CD4-positive, alpha-beta T cell (primary cell): ENCODE results near the gene SUFU. TPM values are rescaled to one million over a fixed set of nuclear protein-coding genes. Genes with fewer than 3 reads are reported as not detected.

Source experiments
- ATAC-seq: fragments of 200-7000 bp; cut with Tn5 transposase; one replicate; pipeline ENCODE4 v1.10.0; 2022; ENCODE audit warnings: mild to moderate bottlenecking; ENCODE audit not compliant: poor library complexity
- CTCF ChIA-PET: fragments of 350-600 bp; sonication (Branson Sonifier 250); formaldehyde crosslinking; loops from one replicate; lab custom pipeline; 2021; ENCODE audit warnings: antibody characterized with exemption, inconsistent platforms; lab: Charles Lee
- POLR2A ChIA-PET: fragments of 350-600 bp; sonication (Branson Sonifier 250); formaldehyde crosslinking; loops from one replicate; lab custom pipeline; 2021; ENCODE audit warnings: antibody characterized with exemption, inconsistent platforms; lab: Charles Lee
- DNase-seq, 14 experiments: peaks; one replicate each; pipeline ENCODE4 v3.0.0-alpha.2; 2013 to 2020; ENCODE audit warnings: mixed read lengths in 2 of 14
- H3K27ac ChIP-seq, 2 donors: one replicate each; pipeline versions ENCODE4 v1.5.1 to v1.7.0; 2013; ENCODE audit warnings: low read length in 2 of 2, low read depth in 1 of 2, mild to moderate bottlenecking in 1 of 2
- H3K27me3 ChIP-seq, 2 experiments: 1 replicate in 1 of 2; 2 replicates in 1 of 2; pipeline versions ENCODE4 v1.6.1 to v1.7.0; 2013; ENCODE audit warnings: low read length in 2 of 2, control low read depth in 1 of 2, mild to moderate bottlenecking in 1 of 2, moderate library complexity in 1 of 2; ENCODE audit not compliant: insufficient read depth in 2 of 2, control insufficient read depth in 1 of 2
- H3K36me3 ChIP-seq: one replicate; pipeline ENCODE4 v1.6.1; 2013; ENCODE audit warnings: low read length, control low read depth; ENCODE audit not compliant: insufficient read depth
- H3K4me1 ChIP-seq: one replicate; pipeline ENCODE4 v1.6.1; 2013; ENCODE audit warnings: low read length, control low read depth; ENCODE audit not compliant: insufficient read depth
- H3K4me3 ChIP-seq: one replicate; pipeline ENCODE4 v1.5.1; 2013; ENCODE audit warnings: mild to moderate bottlenecking, low read length, moderate library complexity
- H3K9me3 ChIP-seq, 2 experiments: 1 replicate in 1 of 2; 2 replicates in 1 of 2; pipeline versions ENCODE4 v1.6.1 to v1.7.0; 2013; ENCODE audit warnings: low read length in 2 of 2, mild to moderate bottlenecking in 2 of 2, control low read depth in 1 of 2, moderate library complexity in 1 of 2; ENCODE audit not compliant: control insufficient read depth in 1 of 2, insufficient read depth in 1 of 2
- H3K27ac Mint-ChIP-seq: one replicate; pipeline ENCODE4 v1.8.0; 2020; ENCODE audit warnings: mixed read lengths
- H3K27me3 Mint-ChIP-seq: one replicate; pipeline ENCODE4 v1.8.0; 2021; ENCODE audit warnings: mixed read lengths
- H3K36me3 Mint-ChIP-seq: one replicate; pipeline ENCODE4 v1.8.0; 2021; ENCODE audit warnings: low read depth, mixed read lengths
- H3K4me1 Mint-ChIP-seq: one replicate; pipeline ENCODE4 v1.8.0; 2021; ENCODE audit warnings: low read depth, mixed read lengths
- H3K4me3 Mint-ChIP-seq: one replicate; pipeline ENCODE4 v1.8.0; 2020; ENCODE audit warnings: mild to moderate bottlenecking, mixed read lengths
- H3K9me3 Mint-ChIP-seq: one replicate; pipeline ENCODE4 v1.8.0; 2020; ENCODE audit warnings: mixed read lengths
- CTCF ChIP-seq: fragments of 200-600 bp; IDR thresholded peaks from one replicate; pipeline ENCODE4 v1.8.0; 2022; ENCODE audit warnings: antibody characterized with exemption, mild to moderate bottlenecking
- intact Hi-C, 2 experiments: fragments of 100-400 bp; cut with DNase I in 1 of 2; cut with micrococcal nuclease in 1 of 2; formaldehyde crosslinking; loops; one replicate each; pipeline versions ENCODE4 v1.15.1 to v1.9.0; 2023 to 2025; cut with DNase I, micrococcal nuclease
- total RNA-seq, 174 experiments: library from RNA in 2 of 174; stranded (reverse) in 2 of 174; gene quantifications; one replicate each; pipeline ENCODE4 v1.2.3 and lab custom pipeline; 2021 to 2026

The SUFU gene
- total RNA-seq, 2 experiments from 2014 or later, result 6.7 to 7.3 TPM

- Histone ChIP-seq H3K27me3 (no peaks in the 10 kb centered on the region), H3K36me3 (no peaks in the 10 kb centered on the region), H3K27ac (peak overlapping the region; percentile 83 to 93), H3K9me3 (no peaks in the 10 kb centered on the region), H3K4me3 (peak overlapping the region; percentile 96), H3K4me1 (peaks cover 55% of the 10 kb centered on the region)
- POLR2A ChIA-PET, result interaction anchor here (0.6 to 7.0 kb wide), 33 partner anchors 9 to 827 kb away, joined by 3 to 134 read pairs (median 5); partner anchors contain the start of genes ACTR1A, ARL3, BORCS7 and CNNM2
- H3K27ac Mint-ChIP-seq, result peak overlapping the region; percentile 97
- ATAC-seq (peak; percentile 34), DNase-seq (peak; percentile 70 to 94 (median 80))
- peaks cover 41% of the 10 kb centered on the region for H3K36me3 Mint-ChIP-seq
- H3K27me3 Mint-ChIP-seq, result no peaks in the 10 kb centered on the region
- peaks cover 58% of the 10 kb centered on the region for H3K4me1 Mint-ChIP-seq
- peak overlapping the region; percentile 97 for H3K4me3 Mint-ChIP-seq
- CTCF ChIA-PET, result interaction anchor here (0.5 to 3.7 kb wide), 18 partner anchors 13 to 715 kb away, joined by 3 to 30 read pairs (median 4); partner anchors contain the start of genes ARL3 and SFXN2
- no peaks in the 10 kb centered on the region for H3K9me3 Mint-ChIP-seq
- TF ChIP-seq CTCF, result peak; percentile 80
- intact Hi-C loops, result loop anchor here (2.0 to 10.0 kb wide), 4 partner anchors 30 to 250 kb away; partner anchors contain the start of genes ACTR1A (in 2 of the 2), SUFU (in 2 of the 2), ARL3 (in 1 of the 2) and NFKB2 (in 1 of the 2)
Measured at GRCh38 chr10:102644646-102645387, 141.0 kb downstream of the SUFU start.

GRCh38 chr10:102645388-102645740 is 141.6 kb downstream of the SUFU start:
- no peaks in the 10 kb centered on the region for H3K27me3 ChIP-seq
- no peak for TF ChIP-seq CTCF
- intact Hi-C loops, result loop anchor here (2.0 to 10.0 kb wide), 4 partner anchors 29 to 251 kb away; partner anchors contain the start of genes ACTR1A (in 2 of the 2), SUFU (in 2 of the 2), ARL3 (in 1 of the 2) and NFKB2 (in 1 of the 2)
- Mint-ChIP-seq H3K36me3 (peaks cover 41% of the 10 kb centered on the region), H3K27ac (peak overlapping the region; percentile 97), H3K4me3 (peak overlapping the region; percentile 97), H3K4me1 (peaks cover 61% of the 10 kb centered on the region), H3K27me3 (no peaks in the 10 kb centered on the region), H3K9me3 (no peaks in the 10 kb centered on the region)
- ChIA-PET POLR2A (interaction anchor here (0.6 to 7.0 kb wide), 26 partner anchors 9 to 827 kb away, joined by 3 to 134 read pairs (median 6); partner anchors contain the start of genes ACTR1A, ARL3, CNNM2 and FBXL15), CTCF (interaction anchor here (0.6 to 3.7 kb wide), 16 partner anchors 16 to 715 kb away, joined by 3 to 30 read pairs (median 4); partner anchors contain the start of genes ARL3 and SFXN2)
- peak overlapping the region; percentile 96 for H3K4me3 ChIP-seq
- ATAC-seq (no peak), DNase-seq (peak in 13 of 14 experiments; percentile 22 to 80 (median 48))
- peaks cover 60% of the 10 kb centered on the region for H3K4me1 ChIP-seq
- H3K36me3 ChIP-seq, result no peaks in the 10 kb centered on the region
- no peaks in the 10 kb centered on the region for H3K9me3 ChIP-seq
- H3K27ac ChIP-seq, result peak overlapping the region; percentile 83 to 93
